Astrocyte (in vitro differentiated cells and primary cell): ENCODE results near the gene RRP9. TPM values are rescaled to one million over a fixed set of nuclear protein-coding genes. Genes with fewer than 3 reads are reported as not detected.

Experiments
- DNase-seq: peaks from one replicate; pipeline ENCODE4 v3.0.0-alpha.2; 2010; ENCODE audit warnings: low read depth
- FAIRE-seq: peaks from 2 replicates; lab custom pipeline; 2011; peaks lifted over from hg19 to GRCh38; lab: Jason Lieb, UNC
- H2AFZ ChIP-seq: 2 replicates; pipeline ENCODE4 v1.6.0; 2012; ENCODE audit warnings: low read depth, low read length, inconsistent platforms
- H3K27ac ChIP-seq: 2 replicates; pipeline ENCODE4 v1.5.1; 2011; ENCODE audit warnings: low read depth, low read length, inconsistent platforms
- H3K27me3 ChIP-seq: 2 replicates; pipeline ENCODE4 v1.6.0; 2011; ENCODE audit warnings: low read length, inconsistent platforms; ENCODE audit not compliant: insufficient read depth
- H3K36me3 ChIP-seq: 2 replicates; pipeline ENCODE4 v1.5.1; 2011; ENCODE audit warnings: low read length, inconsistent platforms; ENCODE audit not compliant: insufficient read depth
- H3K4me1 ChIP-seq: 2 replicates; pipeline ENCODE4 v1.5.1; 2011; ENCODE audit warnings: low read length, inconsistent platforms; ENCODE audit not compliant: insufficient read depth
- H3K4me2 ChIP-seq: 2 replicates; pipeline ENCODE4 v1.6.0; 2012; ENCODE audit warnings: low read length, inconsistent platforms
- H3K4me3 ChIP-seq: 2 replicates; pipeline ENCODE4 v1.5.1; 2011; ENCODE audit warnings: low read depth, mild to moderate bottlenecking, low read length, inconsistent platforms; ENCODE audit not compliant: insufficient read depth
- H3K79me2 ChIP-seq: 2 replicates; pipeline ENCODE4 v1.6.0; 2012; ENCODE audit warnings: mild to moderate bottlenecking, low read length, inconsistent platforms; ENCODE audit not compliant: insufficient read depth
- H3K9ac ChIP-seq: 2 replicates; pipeline ENCODE4 v1.6.0; 2012; ENCODE audit warnings: mild to moderate bottlenecking, low read length, inconsistent platforms
- H3K9me3 ChIP-seq: 2 replicates; pipeline ENCODE4 v1.5.1; 2012; ENCODE audit warnings: low read depth, mild to moderate bottlenecking, low read length, inconsistent platforms; ENCODE audit not compliant: insufficient read depth
- H4K20me1 ChIP-seq: 2 replicates; pipeline ENCODE4 v1.6.0; 2012; ENCODE audit warnings: low read length, inconsistent platforms; ENCODE audit not compliant: insufficient read depth
- H3K27ac Mint-ChIP-seq: one replicate; pipeline ENCODE4 v1.8.0; 2021; ENCODE audit warnings: mild to moderate bottlenecking, mixed read lengths; ENCODE audit not compliant: unreplicated experiment
- H3K27me3 Mint-ChIP-seq: one replicate; pipeline ENCODE4 v1.8.0; 2021; ENCODE audit warnings: low read depth, mixed read lengths; ENCODE audit not compliant: unreplicated experiment
- H3K36me3 Mint-ChIP-seq: one replicate; pipeline ENCODE4 v1.8.0; 2021; ENCODE audit warnings: low read depth, mixed read lengths; ENCODE audit not compliant: unreplicated experiment
- H3K4me1 Mint-ChIP-seq: one replicate; pipeline ENCODE4 v1.8.0; 2021; ENCODE audit warnings: low read depth, mixed read lengths; ENCODE audit not compliant: unreplicated experiment
- H3K4me3 Mint-ChIP-seq: one replicate; pipeline ENCODE4 v1.8.0; 2021; ENCODE audit warnings: mild to moderate bottlenecking, moderate library complexity, mixed read lengths; ENCODE audit not compliant: unreplicated experiment
- H3K9me3 Mint-ChIP-seq: one replicate; pipeline ENCODE4 v1.8.0; 2021; ENCODE audit warnings: mild to moderate bottlenecking, mixed read lengths; ENCODE audit not compliant: unreplicated experiment
- EZH2 ChIP-seq: IDR thresholded peaks from 2 replicates; pipeline ENCODE4 v1.6.1; 2012; ENCODE audit warnings: mild to moderate bottlenecking, low read length, inconsistent platforms; ENCODE audit not compliant: insufficient read depth
- total RNA-seq: library from RNA; stranded (reverse); gene quantifications from 2 replicates; pipeline ENCODE4 v1.2.1, GENCODE V29; 2021
- TF ChIP-seq, protein P1 (sequence below): IDR thresholded peaks from 2 replicates; pipeline ENCODE4 v1.5.1; 2011; ENCODE audit warnings: low read depth, mild to moderate bottlenecking, inconsistent platforms, low read length, moderate library complexity; ENCODE audit not compliant: insufficient read depth

RRP9 gene
- total RNA-seq, 1 donor from 2014 or later: 22.9 TPM

DNA sequence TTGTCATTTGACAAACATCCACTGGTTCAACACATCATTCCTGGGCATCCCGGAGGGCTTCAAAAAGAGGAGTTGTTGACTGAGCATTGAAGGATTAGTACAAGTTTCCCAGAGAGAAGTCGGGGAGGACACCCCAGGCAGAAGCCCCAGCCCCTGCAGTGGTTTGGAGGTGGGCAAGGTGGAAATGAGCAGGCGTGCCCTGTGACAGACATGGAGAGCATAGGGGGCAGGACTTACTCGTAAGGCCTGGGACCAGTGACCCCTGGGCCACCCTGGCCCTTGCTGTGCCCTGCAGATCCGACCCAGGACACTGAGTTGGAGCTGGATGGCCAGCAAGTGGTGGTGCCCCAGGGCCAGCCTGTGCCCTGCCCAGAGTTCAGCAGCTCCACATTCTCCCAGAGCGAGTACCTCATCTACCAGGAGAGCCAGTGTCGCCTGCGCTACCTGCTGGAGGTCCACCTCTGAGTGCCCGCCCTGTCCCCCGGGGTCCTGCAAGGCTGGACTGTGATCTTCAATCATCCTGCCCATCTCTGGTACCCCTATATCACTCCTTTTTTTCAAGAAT is 6.4 kb upstream of the RRP9 start:
- Histone ChIP-seq H3K36me3 (no peaks in the 10 kb centered on the region), H2AFZ (no peak overlapping the region), H3K79me2 (no peaks in the 10 kb centered on the region), H3K9ac (no peak overlapping the region), H3K27me3 (peaks cover 2% of the 10 kb centered on the region), H3K9me3 (no peaks in the 10 kb centered on the region), H3K4me1 (no peaks in the 10 kb centered on the region), H3K4me2 (no peak overlapping the region), H4K20me1 (no peaks in the 10 kb centered on the region), H3K4me3 (no peak overlapping the region), H3K27ac (no peak overlapping the region)
- TF ChIP-seq EZH2: no peak
- TF ChIP-seq, protein P1, sequence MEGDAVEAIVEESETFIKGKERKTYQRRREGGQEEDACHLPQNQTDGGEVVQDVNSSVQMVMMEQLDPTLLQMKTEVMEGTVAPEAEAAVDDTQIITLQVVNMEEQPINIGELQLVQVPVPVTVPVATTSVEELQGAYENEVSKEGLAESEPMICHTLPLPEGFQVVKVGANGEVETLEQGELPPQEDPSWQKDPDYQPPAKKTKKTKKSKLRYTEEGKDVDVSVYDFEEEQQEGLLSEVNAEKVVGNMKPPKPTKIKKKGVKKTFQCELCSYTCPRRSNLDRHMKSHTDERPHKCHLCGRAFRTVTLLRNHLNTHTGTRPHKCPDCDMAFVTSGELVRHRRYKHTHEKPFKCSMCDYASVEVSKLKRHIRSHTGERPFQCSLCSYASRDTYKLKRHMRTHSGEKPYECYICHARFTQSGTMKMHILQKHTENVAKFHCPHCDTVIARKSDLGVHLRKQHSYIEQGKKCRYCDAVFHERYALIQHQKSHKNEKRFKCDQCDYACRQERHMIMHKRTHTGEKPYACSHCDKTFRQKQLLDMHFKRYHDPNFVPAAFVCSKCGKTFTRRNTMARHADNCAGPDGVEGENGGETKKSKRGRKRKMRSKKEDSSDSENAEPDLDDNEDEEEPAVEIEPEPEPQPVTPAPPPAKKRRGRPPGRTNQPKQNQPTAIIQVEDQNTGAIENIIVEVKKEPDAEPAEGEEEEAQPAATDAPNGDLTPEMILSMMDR: no peak
- FAIRE-seq: no peak
- Mint-ChIP-seq H3K9me3 (peaks cover 3% of the 10 kb centered on the region), H3K27ac (no peak overlapping the region), H3K4me3 (no peak overlapping the region), H3K36me3 (peaks cover 10% of the 10 kb centered on the region), H3K27me3 (peaks cover 58% of the 10 kb centered on the region), H3K4me1 (no peaks in the 10 kb centered on the region)
- no peak for DNase-seq

DNA sequence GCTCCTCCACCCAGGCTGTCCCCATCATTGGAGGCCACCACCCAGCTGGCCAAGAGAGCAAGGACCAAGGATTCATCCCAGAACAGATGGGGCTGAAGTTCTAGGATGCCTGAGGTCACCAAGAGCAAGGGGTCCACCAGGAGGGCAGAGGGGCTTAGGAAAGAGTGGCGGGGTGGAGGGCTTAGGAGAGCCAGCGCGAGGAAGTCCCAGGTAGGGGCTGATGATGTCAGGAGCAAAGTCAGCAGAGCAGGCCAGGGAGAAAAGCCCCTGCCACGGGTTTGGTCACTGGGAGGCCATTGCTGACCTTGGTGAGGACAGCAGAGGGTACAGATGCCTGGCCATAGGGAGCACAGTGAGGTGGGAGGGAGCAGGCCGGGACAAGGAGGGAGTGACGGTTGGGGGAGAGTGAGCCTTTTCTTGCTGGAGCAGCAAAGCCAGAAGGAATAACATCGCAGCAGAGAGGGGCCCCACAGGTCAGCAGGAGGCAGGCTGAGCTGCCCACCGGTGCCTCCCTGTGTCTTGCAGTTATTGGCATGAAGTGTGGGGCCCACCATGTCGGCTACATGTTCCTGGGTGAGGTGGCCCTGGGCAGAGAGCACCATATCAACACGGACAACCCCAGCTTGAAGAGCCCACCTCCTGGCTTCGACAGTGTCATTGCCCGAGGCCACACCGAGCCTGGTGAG is 5.7 kb upstream of the RRP9 start:
- TF ChIP-seq, protein P1: no peak
- no peak for TF ChIP-seq EZH2
- Histone ChIP-seq H4K20me1 (no peaks in the 10 kb centered on the region), H3K79me2 (no peaks in the 10 kb centered on the region), H3K4me3 (no peak overlapping the region), H2AFZ (no peak overlapping the region), H3K4me2 (no peak overlapping the region), H3K27me3 (peaks cover 2% of the 10 kb centered on the region), H3K27ac (no peak overlapping the region), H3K36me3 (no peaks in the 10 kb centered on the region), H3K9ac (no peak overlapping the region), H3K4me1 (peaks cover 7% of the 10 kb centered on the region), H3K9me3 (no peaks in the 10 kb centered on the region)
- Mint-ChIP-seq H3K4me3 (no peak overlapping the region), H3K27me3 (peaks cover 55% of the 10 kb centered on the region), H3K4me1 (no peaks in the 10 kb centered on the region), H3K9me3 (peaks cover 3% of the 10 kb centered on the region), H3K36me3 (peaks cover 10% of the 10 kb centered on the region), H3K27ac (no peak overlapping the region)
- no peak for FAIRE-seq
- no peak for DNase-seq

DNA sequence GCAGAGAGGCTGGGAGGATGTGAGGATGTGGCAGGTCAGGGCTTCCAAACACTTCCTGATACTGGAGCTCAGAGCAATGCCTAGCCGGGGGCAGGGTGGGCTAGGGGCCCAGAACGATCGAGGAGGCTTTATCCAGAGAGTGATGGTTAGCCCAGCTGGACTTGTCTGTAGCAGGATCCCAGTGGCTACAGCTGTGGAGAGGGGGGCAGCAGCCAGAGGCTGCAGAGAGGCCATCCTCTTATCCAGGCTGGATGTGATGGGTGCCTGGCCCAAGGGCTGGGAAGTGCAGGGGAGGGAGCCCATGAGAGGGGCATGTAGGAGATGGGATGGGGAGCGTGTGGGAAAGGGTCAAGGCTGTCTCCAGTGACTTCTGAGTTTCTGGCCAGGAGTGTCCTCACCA is 5.1 kb upstream of the RRP9 start:
- H3K27ac Mint-ChIP-seq: peak overlapping the region; percentile 47
- H3K27me3 ChIP-seq: peaks cover 2% of the 10 kb centered on the region
- H3K36me3 ChIP-seq: no peaks in the 10 kb centered on the region
- peaks cover 10% of the 10 kb centered on the region for H3K4me1 ChIP-seq
- no peak overlapping the region for H3K4me3 ChIP-seq
- H3K27ac ChIP-seq: no peak overlapping the region
- no peak overlapping the region for H2AFZ ChIP-seq
- FAIRE-seq (no peak), DNase-seq (no peak)
- peaks cover 3% of the 10 kb centered on the region for H3K9me3 Mint-ChIP-seq
- H3K4me3 Mint-ChIP-seq: no peak overlapping the region
- H3K79me2 ChIP-seq: no peaks in the 10 kb centered on the region
- no peaks in the 10 kb centered on the region for H3K9me3 ChIP-seq
- peaks cover 49% of the 10 kb centered on the region for H3K27me3 Mint-ChIP-seq
- no peak overlapping the region for H3K9ac ChIP-seq
- H4K20me1 ChIP-seq: no peaks in the 10 kb centered on the region
- H3K4me2 ChIP-seq: no peak overlapping the region
- TF ChIP-seq, protein P1: no peak
- TF ChIP-seq EZH2: no peak
- H3K36me3 Mint-ChIP-seq: peaks cover 10% of the 10 kb centered on the region
- no peaks in the 10 kb centered on the region for H3K4me1 Mint-ChIP-seq
